GM12874 (cell line): ENCODE data around the gene NSD1.

Source experiments
- TF ChIP-seq, protein P1 (sequence below): IDR thresholded peaks from 2 replicates; pipeline ENCODE4 v1.5.1; 2011; ENCODE audit warnings: low read depth, mild to moderate bottlenecking, control low read depth, low read length, moderate library complexity; ENCODE audit not compliant: insufficient read depth

The NSD1 gene

DNA sequence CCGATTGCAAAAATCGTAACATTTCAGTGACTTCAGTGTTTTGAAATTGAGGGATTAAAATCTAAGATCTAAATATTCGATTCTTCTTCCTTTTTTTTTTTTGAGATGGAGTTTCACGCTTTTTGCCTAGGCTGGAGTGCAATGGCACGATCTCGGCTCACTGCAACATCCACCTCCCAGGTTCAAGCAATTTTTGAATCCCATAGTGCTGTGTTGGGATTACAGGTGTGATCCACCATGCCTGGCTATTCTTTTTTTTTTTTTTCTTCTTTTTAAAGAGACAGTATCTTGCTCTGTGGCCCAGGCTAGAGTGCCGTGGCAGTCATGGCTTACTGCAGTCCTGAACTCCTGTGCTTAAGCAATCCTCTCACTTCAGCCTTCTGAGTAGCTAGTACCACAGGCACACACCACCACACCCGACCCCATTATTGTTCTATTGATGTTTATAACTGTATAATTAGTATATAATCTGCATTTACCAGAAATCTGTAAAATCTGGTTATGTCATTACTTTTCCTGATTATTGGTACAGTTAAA is 42.7 kb downstream of the NSD1 start:
- TF ChIP-seq, protein P1, sequence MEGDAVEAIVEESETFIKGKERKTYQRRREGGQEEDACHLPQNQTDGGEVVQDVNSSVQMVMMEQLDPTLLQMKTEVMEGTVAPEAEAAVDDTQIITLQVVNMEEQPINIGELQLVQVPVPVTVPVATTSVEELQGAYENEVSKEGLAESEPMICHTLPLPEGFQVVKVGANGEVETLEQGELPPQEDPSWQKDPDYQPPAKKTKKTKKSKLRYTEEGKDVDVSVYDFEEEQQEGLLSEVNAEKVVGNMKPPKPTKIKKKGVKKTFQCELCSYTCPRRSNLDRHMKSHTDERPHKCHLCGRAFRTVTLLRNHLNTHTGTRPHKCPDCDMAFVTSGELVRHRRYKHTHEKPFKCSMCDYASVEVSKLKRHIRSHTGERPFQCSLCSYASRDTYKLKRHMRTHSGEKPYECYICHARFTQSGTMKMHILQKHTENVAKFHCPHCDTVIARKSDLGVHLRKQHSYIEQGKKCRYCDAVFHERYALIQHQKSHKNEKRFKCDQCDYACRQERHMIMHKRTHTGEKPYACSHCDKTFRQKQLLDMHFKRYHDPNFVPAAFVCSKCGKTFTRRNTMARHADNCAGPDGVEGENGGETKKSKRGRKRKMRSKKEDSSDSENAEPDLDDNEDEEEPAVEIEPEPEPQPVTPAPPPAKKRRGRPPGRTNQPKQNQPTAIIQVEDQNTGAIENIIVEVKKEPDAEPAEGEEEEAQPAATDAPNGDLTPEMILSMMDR, result no peak

DNA sequence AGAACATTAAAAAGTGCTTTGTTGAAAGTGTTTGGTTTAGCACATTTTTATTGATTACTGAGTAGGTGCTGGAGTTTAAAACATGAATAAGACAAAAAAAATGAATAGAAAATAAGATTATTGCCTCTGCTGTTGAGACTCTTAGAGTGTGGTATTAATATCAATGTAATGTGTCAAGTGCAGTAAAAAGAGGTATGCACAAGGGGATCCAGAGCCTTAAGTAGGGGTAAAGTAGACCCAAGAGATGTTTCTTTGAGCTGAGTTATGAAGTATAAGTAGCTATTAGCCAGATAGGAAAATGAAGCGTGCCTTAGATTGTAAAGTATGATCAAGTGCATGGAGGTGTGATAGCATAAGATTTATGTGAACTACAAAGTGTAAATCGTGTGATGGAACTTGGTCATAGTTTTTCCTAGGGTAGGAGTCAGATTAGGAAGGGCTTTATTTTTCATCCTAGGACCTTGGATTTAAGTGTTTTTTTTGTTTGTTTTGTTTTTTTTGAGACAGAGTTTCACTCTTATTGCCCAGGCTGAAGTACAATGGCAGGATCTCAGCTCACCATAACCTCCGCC is 45.2 kb downstream of the NSD1 start:
- TF ChIP-seq, protein P1, result no peak

DNA sequence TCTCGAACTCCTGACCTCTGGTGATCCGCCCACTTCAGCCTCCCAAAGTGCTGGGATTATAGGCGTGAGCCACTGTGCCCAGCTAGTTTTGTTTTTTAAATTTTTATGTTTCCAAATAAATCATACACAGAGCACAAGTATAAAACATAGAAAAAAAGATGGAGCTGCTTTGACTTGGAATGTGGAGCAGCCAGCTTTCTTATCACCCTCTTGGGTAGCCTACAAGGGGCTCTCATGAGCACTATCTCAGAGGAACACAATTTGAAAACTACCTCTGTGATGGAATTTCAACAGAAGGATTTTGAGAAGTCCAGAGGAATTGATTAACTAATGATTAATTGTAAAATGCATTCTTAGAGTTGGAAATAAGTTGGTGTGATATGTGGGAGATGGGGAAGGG is 45.9 kb downstream of the NSD1 start:
- TF ChIP-seq, protein P1, result no peak

DNA sequence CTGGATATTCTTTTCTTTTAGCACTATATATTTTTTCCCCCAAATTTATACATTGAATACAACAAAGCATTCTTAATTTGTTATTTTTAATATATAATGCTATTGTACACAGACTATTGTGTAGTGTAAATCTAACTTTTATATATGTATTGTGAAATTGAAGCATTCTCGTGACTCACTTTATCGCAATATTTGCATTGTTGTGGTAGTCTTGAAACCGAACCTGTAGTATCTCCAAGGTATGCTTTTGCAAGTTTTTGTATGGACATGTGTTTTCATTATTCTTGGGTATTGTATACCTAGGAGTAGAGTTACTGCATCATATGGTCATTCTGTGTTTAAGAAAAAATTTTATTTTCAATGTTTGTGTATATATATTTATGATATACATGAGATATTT is 49.6 kb downstream of the NSD1 start:
- TF ChIP-seq, protein P1, result no peak

DNA sequence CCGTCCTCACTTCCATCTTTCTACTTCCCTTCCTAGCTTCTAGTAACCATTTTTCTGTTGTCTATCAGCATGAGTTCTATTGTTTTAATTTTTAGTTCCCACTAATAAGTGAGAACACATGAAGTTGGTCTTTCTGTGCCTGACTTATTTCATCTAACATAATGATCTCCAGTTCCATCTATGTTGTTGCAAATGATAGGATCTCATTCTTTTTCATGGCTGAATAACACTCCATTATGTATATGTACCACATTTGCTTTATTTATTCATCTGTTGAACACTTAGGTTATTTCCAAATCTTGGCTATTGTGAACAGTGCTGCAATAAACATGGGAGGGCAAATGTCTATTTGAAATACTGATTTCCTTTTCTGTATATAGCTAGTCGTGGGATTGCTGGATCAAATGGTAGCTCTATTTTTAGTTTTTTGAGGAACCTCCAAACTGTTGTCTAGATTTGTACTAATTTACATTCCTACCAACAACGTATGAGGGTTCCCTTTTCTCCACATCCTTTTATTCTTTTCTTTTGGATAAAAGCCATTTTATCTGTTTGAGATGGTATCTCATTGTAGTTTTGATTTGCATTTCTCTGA is 50.3 kb downstream of the NSD1 start:
- TF ChIP-seq, protein P1, result no peak

DNA sequence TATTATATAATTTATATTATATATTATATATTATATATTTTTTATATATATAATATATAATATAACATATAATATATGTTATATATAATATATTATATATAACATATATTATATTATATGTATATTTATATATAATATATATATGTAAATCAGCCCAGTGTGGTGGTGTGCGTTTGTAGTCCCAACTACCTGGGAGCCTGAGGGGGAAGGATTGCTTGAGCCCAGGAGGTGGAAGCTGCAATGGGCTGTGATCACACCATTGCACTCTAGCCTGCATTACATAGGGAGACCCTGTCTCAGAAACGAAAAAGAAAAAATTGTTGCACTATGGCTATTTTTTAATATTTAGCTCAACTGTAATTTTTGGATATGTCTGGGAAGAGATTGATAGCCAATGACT is 52.4 kb downstream of the NSD1 start:
- TF ChIP-seq, protein P1, result no peak

DNA sequence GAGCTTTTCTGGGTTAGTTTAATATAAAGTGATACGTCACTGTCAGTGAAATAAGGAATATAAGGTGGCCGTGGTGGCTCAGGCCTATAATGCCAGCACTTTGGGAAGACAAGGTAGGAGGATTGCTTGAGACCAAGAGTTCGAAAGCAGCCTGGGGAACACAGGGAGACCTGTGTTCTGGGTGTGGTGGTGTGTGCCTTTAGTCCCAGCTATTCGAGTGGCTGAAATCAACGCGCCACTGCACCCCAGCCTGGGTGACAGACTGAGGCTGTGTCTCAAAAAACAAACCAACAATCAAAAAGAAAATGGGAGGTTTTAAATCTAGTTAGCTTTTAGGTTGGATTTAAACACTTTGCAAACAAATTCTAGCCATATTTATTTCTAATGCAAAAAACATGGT is 53.1 kb downstream of the NSD1 start:
- TF ChIP-seq, protein P1, result no peak
